ENCODE measurements around the gene TMEM248. TPM values are rescaled to one million over a fixed set of nuclear protein-coding genes. Genes with fewer than 3 reads are reported as not detected.
"Not testable (repeated sequence)": the region's sequence is repeated elsewhere in the genome, so short reads cannot be mapped to it uniquely, and the experiment has no call there.

The TMEM248 gene
- total and polyA plus RNA-seq, 2 donors (not counting 3 experiments of a cell fraction or from before 2014, with no cell fraction given), result 107 to 220 TPM

GRCh38 chr7:66913118-66914037 lies 7.6 kb upstream of the TMEM248 start:
- Histone ChIP-seq H3K36me3 (ENCODE audit: control insufficient read depth in 2 of 2, extremely low read depth in 1 of 2, insufficient read depth in 2 of 2, low read length in 2 of 2) (no peaks in the 10 kb centered on the region), H3K79me2 (ENCODE audit: control insufficient read depth, insufficient read depth, low read length) (no peaks in the 10 kb centered on the region), H3K9ac (replicated peaks; ENCODE audit: extremely low read depth, insufficient read depth, low read length) (no peak overlapping the region), H3K9me3 (replicated peaks; ENCODE audit: control insufficient read depth, insufficient read depth, low read length) (no peaks in the 10 kb centered on the region), H3K4me1 (ENCODE audit: control insufficient read depth, extremely low read depth, insufficient read depth, low read length) (no peaks in the 10 kb centered on the region), H3K9me1 (replicated peaks; ENCODE audit: control insufficient read depth, extremely low read depth, insufficient read depth, low read length) (no peaks in the 10 kb centered on the region), H2AFZ (ENCODE audit: low read depth, low read length) (no peak overlapping the region), H3K27me3 (ENCODE audit: control insufficient read depth in 2 of 2, insufficient read depth in 2 of 2, low read length in 2 of 2) (no peaks in the 10 kb centered on the region), H3K4me2 (ENCODE audit: insufficient read depth, low read length) (no peak overlapping the region), H4K20me1 (replicated peaks; ENCODE audit: control insufficient read depth, extremely low read depth, insufficient read depth, low read length) (no peaks in the 10 kb centered on the region), H3K27ac (ENCODE audit: insufficient read depth, low read depth, low read length) (no peak overlapping the region), H3K4me3 (replicated peaks in 1 of 3; ENCODE audit: insufficient read depth in 1 of 3, low read depth in 1 of 3, low read length in 3 of 3) (no peak overlapping the region)
- TF ChIP-seq CTCF (IDR thresholded peaks at IDR 0.05; ENCODE audit: extremely low read depth in 1 of 2, insufficient read depth in 1 of 2, low read depth in 1 of 2, low read length in 2 of 2) (no peak), FOS (IDR thresholded peaks at IDR 0.05; ENCODE audit: borderline replicate concordance, insufficient read depth, low read length) (no peak), MYC (IDR thresholded peaks at IDR 0.05; ENCODE audit: low read depth, low read length) (no peak), EZH2 (IDR thresholded peaks at IDR 0.05; ENCODE audit: borderline replicate concordance, low read depth, low read length, severe bottlenecking) (no peak), GATA2 (IDR thresholded peaks at IDR 0.05; ENCODE audit: insufficient read depth, insufficient read length, low read depth, low read length) (no peak), MAX (IDR thresholded peaks at IDR 0.05; ENCODE audit: insufficient read depth, insufficient read length) (no peak), POLR2A (IDR thresholded peaks at IDR 0.05; ENCODE audit: low read depth, low read length) (no peak), JUN (IDR thresholded peaks at IDR 0.05; ENCODE audit: borderline replicate concordance, insufficient read depth, insufficient read length, low read depth) (no peak), POLR2AphosphoS5 (IDR thresholded peaks at IDR 0.05; ENCODE audit: insufficient read depth, low read depth, low read length) (no peak)
- ChIA-PET CTCF (interaction anchor here (0.8 to 1.5 kb wide), 2 partner anchors 8 to 69 kb away, joined by 3 to 7 read pairs; no protein-coding TSS in a partner anchor), POLR2A (interaction anchor here (0.5 kb wide), 1 partner anchor 29 kb away, joined by 6 read pairs; no protein-coding TSS in a partner anchor)
- no TSS peak for BruUV-seq (replicated peaks)
- FAIRE-seq, result no peak
- DNase-seq (ENCODE audit: low read depth, low spot score), result no peak
- intact Hi-C loops (cut with micrococcal nuclease), result no loop called here
- dilution Hi-C loops (cut with MboI; ENCODE audit: extremely low pct_ligation_motif_present, low sequenced_read_pairs), result no loop called here

GRCh38 chr7:66917904-66918303 lies 3.1 kb upstream of the TMEM248 start:
- POLR2A ChIA-PET; H2AFZ ChIP-seq (ENCODE audit: low read depth, low read length); H3K9ac ChIP-seq (replicated peaks; ENCODE audit: extremely low read depth, insufficient read depth, low read length); CTCF ChIA-PET; H3K36me3 ChIP-seq (ENCODE audit: control insufficient read depth in 2 of 2, extremely low read depth in 1 of 2, insufficient read depth in 2 of 2, low read length in 2 of 2); dilution Hi-C loops (cut with MboI; ENCODE audit: extremely low pct_ligation_motif_present, low sequenced_read_pairs); BruUV-seq (replicated peaks); H3K27me3 ChIP-seq (ENCODE audit: control insufficient read depth in 2 of 2, insufficient read depth in 2 of 2, low read length in 2 of 2); H3K27ac ChIP-seq (ENCODE audit: insufficient read depth, low read depth, low read length); DNase-seq (ENCODE audit: low read depth, low spot score); H3K4me2 ChIP-seq (ENCODE audit: insufficient read depth, low read length); H3K4me1 ChIP-seq (ENCODE audit: control insufficient read depth, extremely low read depth, insufficient read depth, low read length); H3K9me1 ChIP-seq (replicated peaks; ENCODE audit: control insufficient read depth, extremely low read depth, insufficient read depth, low read length); H4K20me1 ChIP-seq (replicated peaks; ENCODE audit: control insufficient read depth, extremely low read depth, insufficient read depth, low read length); H3K9me3 ChIP-seq (replicated peaks; ENCODE audit: control insufficient read depth, insufficient read depth, low read length); FAIRE-seq; H3K4me3 ChIP-seq (replicated peaks in 1 of 3; ENCODE audit: insufficient read depth in 1 of 3, low read depth in 1 of 3, low read length in 3 of 3); intact Hi-C loops (cut with micrococcal nuclease): not testable (repeated sequence)
- H3K79me2 ChIP-seq (ENCODE audit: control insufficient read depth, insufficient read depth, low read length), result peaks cover 14% of the 10 kb centered on the region
